ENCODE measurements around the gene SCAANT1.

GRCh38 chr3:63891518-63891917, 20.7 kb downstream of the SCAANT1 start:
- TF ChIP-seq RARB (CRISPR knock-in tag; IDR thresholded peaks at IDR 0.05): no peak
- TF ChIP-seq CSDC2 (CRISPR knock-in tag; IDR thresholded peaks at IDR 0.05): no peak
- no peak for TF ChIP-seq ZFP30 (CRISPR knock-in tag; IDR thresholded peaks at IDR 0.05)
- TF ChIP-seq GLIS3 (CRISPR knock-in tag; IDR thresholded peaks at IDR 0.05): no peak
- no peak for TF ChIP-seq SNAI2 (CRISPR knock-in tag; IDR thresholded peaks at IDR 0.05)
- TF ChIP-seq OSR1 (CRISPR knock-in tag; IDR thresholded peaks at IDR 0.05): no peak
